Pancreas (tissue), 10 donors: ENCODE data around the gene GPR42. TPM values are rescaled to one million over a fixed set of nuclear protein-coding genes. Genes with fewer than 3 reads are reported as not detected.
"Not testable (repeated sequence)": the region's sequence is repeated elsewhere in the genome, so short reads cannot be mapped to it uniquely, and the experiment has no call there.

Experiments used
- ATAC-seq, 4 donors: fragments of 200-7000 bp; cut with Tn5 transposase; one replicate each; pipeline versions ENCODE4 v1.8.0 to v1.9.1; 2020; ENCODE audit warnings: mild to moderate bottlenecking in 4 of 4, moderate library complexity in 4 of 4
- DNase-seq, 6 donors: peaks; one replicate each; pipeline ENCODE4 v3.0.0-alpha.2; 2020
- FAIRE-seq: peaks from 2 replicates; lab custom pipeline; 2012; peaks lifted over from hg19 to GRCh38; lab: Jason Lieb, UNC
- H3K27ac ChIP-seq, 4 donors: fragments of 200-600 bp; sonication (generic); 1 replicate in 3 of 4; 2 replicates in 1 of 4; pipeline versions ENCODE4 v1.5.0 to v1.8.0; 2020
- H3K27me3 ChIP-seq, 4 donors: fragments of 200-600 bp; one replicate each; pipeline ENCODE4 v1.8.0; 2021
- H3K36me3 ChIP-seq, 3 donors: fragments of 200-600 bp; sonication (generic) in 1 of 3; one replicate each; pipeline versions ENCODE4 v1.5.0 to v1.8.0; 2020 to 2021
- H3K4me1 ChIP-seq, 3 donors: fragments of 200-600 bp; one replicate each; pipeline ENCODE4 v1.8.0; 2021
- H3K4me3 ChIP-seq, 4 donors: fragments of 200-600 bp; sonication (generic) in 2 of 4; one replicate each; pipeline versions ENCODE4 v1.5.0 to v1.8.0; 2020 to 2021
- H3K9me3 ChIP-seq, 4 donors: fragments of 200-600 bp; one replicate each; pipeline ENCODE4 v1.8.0; 2021
- CTCF ChIP-seq, 4 donors: fragments of 200-600 bp; sonication (generic) in 3 of 4; IDR thresholded peaks; one replicate each; pipeline versions ENCODE4 v1.5.0 to v1.8.0; 2021; ENCODE audit warnings: antibody characterized with exemption in 4 of 4
- WGBS, 2 donors: extraction: QIAGEN DNeasy Blood & Tissue Kit; methylation state at CpG; one replicate each; pipeline ENCODE4 v1.1.7; 2013; 5-methylcytosine and 5-hydroxymethylcytosine counted together
- intact Hi-C, 3 donors: fragments of 100-400 bp; cut with DNase I; formaldehyde crosslinking; loops; one replicate each; pipeline versions ENCODE4 v1.11.1 to v1.14.2; 2022
- polyA plus RNA-seq, 2 donors: library from polyadenylated mRNA; stranded (reverse); fragments of 200-250 nt; gene quantifications; one replicate each; pipeline ENCODE4 v1.2.3, GENCODE V29; 2013
- total RNA-seq, 6 donors: library from RNA; stranded (reverse); fragmentation: NEBNext Ultra II Directional in 4 of 6; extraction: Animal tissue kit (Norgen Biotek cat#: 25700) in 4 of 6; gene quantifications; one replicate each; pipeline versions ENCODE4 v1.2.1 to v1.2.4, GENCODE V29; 2021 to 2023
- donor health status: healthy with polysubstance abuse.
- donor health status: DM: no; HTN: no; CAD: no; lungs with moderate emphysema.
- donor health status: DM: no; HTN: no; CAD: no.
- donor health status: control.
- donor health status: control.
- donor health status: Bipolar disorder and iron deficiency.
- donor health status: DM: yes; HTN: yes; CAD: no.
- donor health status: DM: no; HTN: no; CAD: no.
- donor health status: DM: no; HTN: no; CAD: no.
- donor health status: DM: yes; HTN: yes; CAD: no.

GPR42 gene
- total and polyA plus RNA-seq, 8 donors = 0.12 to 0.52 (median 0.16) TPM; not detected in 5

GRCh38 chr19:35355791-35356460 is 14.9 kb upstream of the GPR42 start:
- H3K27ac ChIP-seq = no peak overlapping the region
- H3K36me3 ChIP-seq = no peaks in the 10 kb centered on the region
- H3K4me3 ChIP-seq = no peak overlapping the region
- no peak for ATAC-seq
- WGBS, 2 donors = 52 to 74% methylated on average over 6 of the region's 6 CpGs
- H3K4me1 ChIP-seq = peaks cover 0 to 4% (median 0%) of the 10 kb centered on the region in 3 donors
- TF ChIP-seq CTCF (IDR thresholded peaks at IDR 0.05) = no peak
- H3K27me3 ChIP-seq = no peaks in the 10 kb centered on the region
- DNase-seq = no peak
- intact Hi-C loops = no loop called here
- no peak for FAIRE-seq
- no peaks in the 10 kb centered on the region for H3K9me3 ChIP-seq

GRCh38 chr19:35357867-35358573 is 12.8 kb upstream of the GPR42 start, which contains the start of gene FFAR3:
TSS of gene FFAR3 (plus strand) at chr19:35358460. CDS start at chr19:35358891, 431 bp downstream.
- H3K27me3 ChIP-seq = no peaks in the 10 kb centered on the region
- intact Hi-C loops = no loop called here
- H3K9me3 ChIP-seq = no peaks in the 10 kb centered on the region
- 34 to 54% methylated on average over 18 of the region's 18 CpGs for WGBS, 2 donors
- H3K27ac ChIP-seq = no peak within 1 kb of the TSS
- H3K36me3 ChIP-seq = no peaks in the 10 kb centered on the region
- FAIRE-seq = no peak
- peak in 4 of 6 donors; percentile 51 to 67 (median 55) for DNase-seq
- TF ChIP-seq CTCF (IDR thresholded peaks at IDR 0.05) = no peak
- H3K4me1 ChIP-seq = peaks cover 0 to 4% (median 0%) of the 10 kb centered on the region in 3 donors
- peak; percentile 68 to 74 (median 73) for ATAC-seq
- no peak within 1 kb of the TSS for H3K4me3 ChIP-seq

GRCh38 chr19:35358834-35359233 is 12.0 kb upstream of the GPR42 start:
- H3K27ac ChIP-seq, ATAC-seq, H3K9me3 ChIP-seq, H3K36me3 ChIP-seq, DNase-seq, H3K4me1 ChIP-seq, H3K27me3 ChIP-seq, intact Hi-C loops, H3K4me3 ChIP-seq, FAIRE-seq: not testable (repeated sequence)
- WGBS, 2 donors = 74 to 84% methylated on average over 8 to 11 of the region's 16 CpGs

GRCh38 chr19:35359395-35359794 is 11.5 kb upstream of the GPR42 start:
- H3K9me3 ChIP-seq, FAIRE-seq, H3K4me3 ChIP-seq, H3K4me1 ChIP-seq, ATAC-seq, H3K27me3 ChIP-seq, DNase-seq, intact Hi-C loops, H3K36me3 ChIP-seq, H3K27ac ChIP-seq: not testable (repeated sequence)
- WGBS, 2 donors = 90 to 94% methylated on average over 13 to 21 of the region's 21 CpGs

- WGBS, 2 donors = 94% methylated on average over 4 of the region's 5 CpGs; no CpG with 5 or more reads in 1 of the 2 donors
- FAIRE-seq, H3K27ac ChIP-seq, H3K27me3 ChIP-seq, DNase-seq, H3K36me3 ChIP-seq, H3K9me3 ChIP-seq, intact Hi-C loops, H3K4me1 ChIP-seq, H3K4me3 ChIP-seq, ATAC-seq: not testable (repeated sequence)
Observed at GRCh38 chr19:35360081-35360480, 10.8 kb upstream of the GPR42 start.

GRCh38 chr19:35360880-35361420 is 9.9 kb upstream of the GPR42 start:
- FAIRE-seq = no peak
- 29% methylated on average over 5 of the region's 5 CpGs; no CpG with 5 or more reads in 1 of the 2 donors for WGBS, 2 donors
- TF ChIP-seq CTCF (IDR thresholded peaks at IDR 0.05) = no peak

More at GRCh38 chr19:35360880-35361420, 9.9 kb upstream of the GPR42 start:
- intact Hi-C loops = no loop called here
- DNase-seq (no peak), ATAC-seq (peak in 3 of 4 donors; percentile 31 to 75 (median 32))
- H3K27me3 ChIP-seq = no peaks in the 10 kb centered on the region
- peaks cover 0 to 4% (median 0%) of the 10 kb centered on the region in 3 donors for H3K4me1 ChIP-seq
- no peak overlapping the region for H3K4me3 ChIP-seq
- no peak overlapping the region for H3K27ac ChIP-seq
- no peaks in the 10 kb centered on the region for H3K9me3 ChIP-seq
- no peaks in the 10 kb centered on the region for H3K36me3 ChIP-seq
